GM18873 (cell line): ENCODE results near the gene OR2AT4.

Experiments
- ATAC-seq: cut with Tn5 transposase; IDR thresholded peaks from one replicate; pipeline ENCODE4 v1.9.1; 2021; ENCODE audit warnings: mild to moderate bottlenecking, moderate library complexity, moderate number of reproducible peaks; ENCODE audit not compliant: unreplicated experiment, low FRiP score

The OR2AT4 gene

GRCh38 chr11:75033916-75034315 is 62.8 kb downstream of the OR2AT4 start:
- ATAC-seq: no peak

GRCh38 chr11:75032550-75032935 is 64.1 kb downstream of the OR2AT4 start:
- ATAC-seq: no peak

GRCh38 chr11:75031771-75032549 is 64.7 kb downstream of the OR2AT4 start:
- ATAC-seq: no peak
